ENCODE measurements around the gene FAM24B.

- TF ChIP-seq POLR2AphosphoS5 (IDR thresholded peaks at IDR 0.05) (no peak), CTCF (IDR thresholded peaks at IDR 0.05) (no peak)
Measured at GRCh38 chr10:122830273-122830964, 49.0 kb downstream of the FAM24B start.

All from transverse colon (tissue), 4 donors.